HG02610 (cell line): ENCODE data around the gene RAD50.
"Not testable (repeated sequence)": the region's sequence is repeated elsewhere in the genome, so short reads cannot be mapped to it uniquely, and the experiment has no call there.

Experiments
- ATAC-seq: cut with Tn5 transposase; IDR thresholded peaks from one replicate; pipeline ENCODE4 v1.9.1; 2021; ENCODE audit warnings: mild to moderate bottlenecking, moderate library complexity; ENCODE audit not compliant: unreplicated experiment

Gene RAD50

DNA sequence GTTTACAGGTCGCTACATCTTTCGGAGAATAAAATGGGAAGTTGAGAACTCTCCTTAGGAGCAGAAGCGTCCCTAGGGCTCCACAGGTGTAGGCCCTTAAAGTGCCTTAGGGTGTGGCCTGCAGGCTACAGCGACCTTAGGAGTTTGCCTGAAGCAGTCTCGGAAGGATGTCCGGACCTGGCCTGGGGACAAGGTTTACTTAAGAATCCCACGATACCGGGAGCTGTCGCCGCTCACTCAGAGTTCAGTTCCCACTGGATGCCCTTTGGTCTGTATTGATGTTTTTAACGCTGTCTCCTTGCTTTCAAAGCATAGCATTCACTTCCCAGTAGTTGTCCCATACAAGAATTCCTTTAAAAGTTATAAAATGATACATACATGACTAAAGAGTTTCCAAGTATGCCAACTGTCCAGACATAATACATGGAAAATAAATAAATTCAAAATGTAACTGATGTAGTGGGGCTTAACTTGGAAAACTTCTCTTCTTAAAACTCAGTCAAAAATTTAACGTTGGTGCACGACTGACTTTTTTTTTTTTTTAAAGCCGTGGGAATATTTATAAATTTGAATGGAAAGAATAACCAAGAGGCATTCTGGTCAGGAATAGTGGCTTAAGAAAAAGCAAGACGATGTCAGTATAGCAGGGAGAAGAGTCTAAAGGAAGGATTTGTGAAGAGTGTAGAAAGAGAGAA lies 848 bp downstream of the RAD50 start:
- ATAC-seq: peak; percentile 38

GRCh38 chr5:132559383-132560060 lies 2.7 kb downstream of the RAD50 start:
- ATAC-seq: no peak

GRCh38 chr5:132561601-132562000 lies 4.8 kb downstream of the RAD50 start:
- no peak for ATAC-seq

DNA sequence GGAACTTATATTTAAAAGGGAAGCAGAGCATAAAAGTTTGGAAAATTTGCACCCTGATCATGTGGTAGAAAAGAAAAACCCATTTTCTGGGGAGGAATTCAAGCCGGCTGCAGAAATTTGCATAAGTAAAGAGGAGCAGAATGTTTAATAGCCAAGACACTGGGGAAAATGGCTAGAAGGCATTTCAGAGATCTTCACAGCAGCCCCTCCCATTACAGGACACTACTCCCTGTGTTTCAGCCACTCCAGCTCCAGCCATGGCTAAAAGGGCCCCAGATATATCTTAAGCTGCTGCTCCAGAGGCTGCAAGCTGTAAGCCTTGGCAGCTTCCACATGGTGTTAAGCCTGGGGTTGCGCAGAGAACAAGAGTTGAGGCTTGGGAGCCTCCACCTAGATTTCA lies 7.8 kb downstream of the RAD50 start:
- ATAC-seq: not testable (repeated sequence)

- ATAC-seq: no peak
Measured at GRCh38 chr5:132566657-132567056, 9.9 kb downstream of the RAD50 start.

- ATAC-seq: no peak
Measured at GRCh38 chr5:132576123-132576522, 19.3 kb downstream of the RAD50 start.

DNA sequence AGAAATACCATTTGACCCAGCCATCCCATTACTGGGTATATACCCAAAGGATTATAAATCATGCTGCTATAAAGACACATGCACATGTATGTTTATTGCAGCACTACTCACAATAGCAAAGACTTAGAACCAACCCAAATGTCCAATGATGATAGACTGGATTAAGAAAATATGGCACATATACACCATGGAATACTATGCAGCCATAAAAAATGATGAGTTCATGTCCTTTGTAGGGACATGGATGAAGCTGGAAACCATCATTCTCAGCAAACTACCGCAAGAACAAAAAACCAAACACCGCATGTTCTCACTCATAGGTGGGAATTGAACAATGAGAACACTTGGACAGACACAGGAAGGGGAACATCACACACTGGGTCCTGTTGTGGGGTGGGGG lies 27.8 kb downstream of the RAD50 start:
- not testable (repeated sequence) for ATAC-seq

DNA sequence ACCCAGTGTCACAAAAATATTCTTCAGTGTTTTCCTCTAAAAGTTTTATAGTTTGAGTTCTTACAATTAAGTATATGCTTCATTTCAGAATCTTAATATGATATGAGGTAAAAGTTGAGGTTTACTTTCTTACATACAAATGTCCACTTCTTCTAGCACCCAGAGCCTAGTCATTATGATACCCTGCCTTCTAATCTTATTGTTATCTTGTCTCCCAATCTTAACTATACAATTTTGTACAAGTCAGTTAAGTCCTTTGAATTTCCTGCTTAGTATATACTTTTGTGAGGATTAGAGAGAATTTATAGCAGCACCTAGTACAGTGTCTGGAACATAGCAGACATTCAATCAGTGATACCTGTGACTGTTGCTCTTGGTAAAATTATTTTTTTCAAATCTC lies 29.3 kb downstream of the RAD50 start:
- no peak for ATAC-seq

DNA sequence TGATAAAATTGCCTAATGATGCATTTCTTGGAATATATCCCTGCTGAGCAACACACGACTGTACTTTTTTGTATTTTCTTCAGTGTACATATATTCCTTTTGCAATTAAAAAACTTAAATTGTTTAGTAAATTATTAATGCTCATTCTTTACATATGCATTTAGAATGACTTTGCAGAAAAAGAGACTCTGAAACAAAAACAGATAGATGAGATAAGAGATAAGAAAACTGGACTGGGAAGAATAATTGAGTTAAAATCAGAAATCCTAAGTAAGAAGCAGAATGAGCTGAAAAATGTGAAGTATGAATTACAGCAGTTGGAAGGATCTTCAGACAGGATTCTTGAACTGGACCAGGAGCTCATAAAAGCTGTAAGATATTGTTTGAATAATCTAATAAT lies 32.7 kb downstream of the RAD50 start:
- ATAC-seq: no peak

DNA sequence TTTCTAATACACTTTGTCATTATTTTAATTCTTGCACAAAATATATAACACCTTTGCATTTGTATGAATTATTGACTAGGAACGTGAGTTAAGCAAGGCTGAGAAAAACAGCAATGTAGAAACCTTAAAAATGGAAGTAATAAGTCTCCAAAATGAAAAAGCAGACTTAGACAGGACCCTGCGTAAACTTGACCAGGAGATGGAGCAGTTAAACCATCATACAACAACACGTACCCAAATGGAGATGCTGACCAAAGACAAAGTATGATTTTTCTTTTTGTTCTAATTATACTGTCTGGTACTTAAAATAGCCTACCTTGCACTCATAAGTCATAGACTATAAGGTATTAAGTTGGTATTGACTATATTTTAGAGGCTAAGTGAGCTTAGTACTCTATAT lies 34.4 kb downstream of the RAD50 start:
- no peak for ATAC-seq

DNA sequence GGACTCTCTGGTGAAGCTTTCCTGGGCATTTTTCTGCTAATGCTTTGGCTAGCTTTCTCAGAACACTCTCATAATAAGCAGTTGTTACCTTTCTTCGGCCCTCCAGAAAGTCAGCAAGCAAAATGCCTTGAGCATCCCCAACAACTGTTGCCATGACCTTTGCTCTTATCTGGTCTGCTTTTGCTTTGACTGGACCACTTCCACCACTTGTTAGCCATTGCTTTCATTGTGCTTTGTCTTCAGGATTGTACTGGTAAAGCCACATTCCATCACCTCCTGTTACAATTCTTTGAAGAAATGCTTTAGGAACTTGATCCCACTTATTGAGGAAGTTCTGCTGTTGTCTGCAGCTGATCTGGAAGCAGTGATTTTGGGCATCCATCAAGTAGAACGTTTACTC lies 35.7 kb downstream of the RAD50 start:
- no peak for ATAC-seq

GRCh38 chr5:132594170-132594569 lies 37.4 kb downstream of the RAD50 start:
- no peak for ATAC-seq

DNA sequence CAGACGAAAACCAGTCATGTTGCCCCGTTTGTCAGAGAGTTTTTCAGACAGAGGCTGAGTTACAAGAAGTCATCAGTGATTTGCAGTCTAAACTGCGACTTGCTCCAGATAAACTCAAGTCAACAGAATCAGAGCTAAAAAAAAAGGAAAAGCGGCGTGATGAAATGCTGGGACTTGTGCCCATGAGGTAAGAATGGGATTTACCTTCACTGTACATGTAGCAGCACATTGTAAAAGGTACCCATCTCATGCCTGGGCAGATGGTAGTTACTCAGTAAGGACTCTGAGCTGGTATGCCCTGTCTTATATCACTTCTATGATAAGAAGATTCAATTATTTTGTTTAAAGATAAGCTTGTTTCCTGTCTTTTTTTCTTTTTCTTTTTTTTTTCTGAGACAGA lies 38.8 kb downstream of the RAD50 start:
- no peak for ATAC-seq

DNA sequence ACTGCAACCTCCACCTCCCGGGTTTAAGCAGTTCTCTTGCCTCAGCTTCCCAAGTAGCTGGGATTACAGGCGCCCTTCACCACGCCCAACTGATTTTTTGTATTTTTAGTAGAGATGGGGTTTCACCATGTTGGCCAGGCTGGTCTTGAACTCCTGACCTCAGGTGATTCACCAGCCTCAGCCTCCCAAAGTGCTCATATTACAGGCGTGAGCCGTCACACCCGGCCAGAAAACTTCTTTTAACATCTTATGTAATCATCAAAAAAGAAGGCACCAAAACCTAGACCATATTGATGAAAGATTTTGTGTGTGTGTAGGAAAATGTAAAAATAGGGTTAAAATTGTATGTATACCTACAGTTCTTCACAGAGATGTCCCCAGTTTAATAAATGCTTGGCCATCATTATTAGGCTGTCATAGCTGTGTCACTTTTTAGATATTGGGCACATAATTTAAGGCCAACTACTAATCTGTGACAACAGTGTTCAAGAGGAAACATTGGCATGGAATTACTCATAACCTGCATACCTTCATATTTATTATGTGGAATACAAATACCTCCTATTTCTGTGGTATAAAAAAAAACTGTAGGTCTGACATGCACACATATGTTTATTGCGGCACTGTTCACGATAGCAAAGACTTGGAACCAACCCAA lies 44.4 kb downstream of the RAD50 start:
- ATAC-seq: no peak

DNA sequence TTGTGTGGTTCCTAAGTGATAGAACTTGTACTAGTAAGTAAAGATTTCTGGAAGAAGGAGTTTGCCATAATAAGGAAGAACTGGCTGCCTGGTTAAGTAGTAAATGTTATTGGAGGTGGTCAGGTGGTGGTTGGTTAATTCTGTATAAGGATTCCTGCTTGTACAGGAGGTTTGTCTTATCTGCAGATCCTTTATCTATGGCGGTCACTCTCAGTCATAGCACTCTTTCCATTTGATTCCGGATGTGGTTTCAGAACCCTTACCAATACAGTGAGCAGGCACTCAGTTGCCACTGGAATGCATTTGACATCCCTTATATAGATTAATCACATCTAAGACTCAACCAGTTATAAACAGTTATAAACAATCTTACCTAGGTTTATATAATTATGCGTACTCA lies 50.3 kb downstream of the RAD50 start:
- ATAC-seq: no peak

DNA sequence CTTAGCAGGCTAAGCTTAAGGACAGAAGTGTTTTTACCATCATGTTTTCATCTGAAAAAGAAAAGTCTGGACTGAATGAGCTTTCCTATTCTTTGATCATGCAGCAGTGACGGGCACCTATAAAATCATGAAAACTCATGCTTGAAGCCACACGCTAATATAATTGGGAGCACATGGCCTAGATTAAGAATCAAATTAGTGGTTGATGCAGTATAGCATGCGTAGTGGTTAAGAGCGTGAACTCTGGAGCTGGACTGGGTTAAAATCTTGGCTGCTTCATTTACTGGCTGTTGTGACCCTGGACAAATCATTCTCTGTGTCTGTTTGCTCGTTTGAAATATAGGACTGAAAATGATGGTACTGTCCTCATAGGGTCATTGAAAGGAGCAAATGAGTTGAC lies 51.3 kb downstream of the RAD50 start:
- no peak for ATAC-seq

GRCh38 chr5:132611965-132612364 lies 55.2 kb downstream of the RAD50 start:
- ATAC-seq: no peak

DNA sequence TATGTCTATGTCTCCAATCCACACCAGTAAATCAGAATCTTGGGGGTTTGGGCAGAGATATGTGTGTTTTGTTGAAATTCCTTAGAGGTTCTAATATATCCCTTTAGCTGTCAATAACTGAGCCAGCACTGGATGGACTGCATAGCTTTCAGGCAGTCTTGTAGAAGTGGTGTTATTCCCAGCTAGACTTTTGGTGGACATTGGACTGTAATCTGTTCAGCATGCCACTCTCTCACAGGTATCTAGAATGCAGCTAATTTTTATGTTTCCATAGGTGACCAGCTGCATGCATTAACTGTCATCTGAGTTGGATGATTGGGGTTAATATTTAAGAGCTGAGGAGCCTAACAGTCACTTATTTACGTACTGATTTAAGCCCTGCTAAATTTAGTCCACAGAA lies 56.1 kb downstream of the RAD50 start:
- no peak for ATAC-seq

DNA sequence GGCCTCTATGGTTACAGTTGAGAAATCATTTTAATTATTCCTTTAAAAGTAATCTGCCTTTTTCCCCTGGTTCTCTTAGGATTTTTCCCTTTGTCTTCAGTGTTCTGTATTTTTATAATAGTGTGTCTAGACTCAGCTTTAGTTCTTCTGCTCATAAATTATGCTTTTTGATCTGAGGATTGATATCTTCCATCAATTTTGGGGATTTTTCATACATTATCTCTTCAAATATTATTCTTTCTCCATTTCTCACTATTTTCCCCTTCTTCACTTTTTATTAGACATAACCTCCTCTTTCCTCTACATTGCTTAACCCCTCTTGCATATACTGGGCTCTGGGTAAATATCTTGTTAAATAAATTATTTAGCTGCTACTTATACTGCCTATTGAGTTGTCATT lies 64.9 kb downstream of the RAD50 start:
- ATAC-seq: no peak

DNA sequence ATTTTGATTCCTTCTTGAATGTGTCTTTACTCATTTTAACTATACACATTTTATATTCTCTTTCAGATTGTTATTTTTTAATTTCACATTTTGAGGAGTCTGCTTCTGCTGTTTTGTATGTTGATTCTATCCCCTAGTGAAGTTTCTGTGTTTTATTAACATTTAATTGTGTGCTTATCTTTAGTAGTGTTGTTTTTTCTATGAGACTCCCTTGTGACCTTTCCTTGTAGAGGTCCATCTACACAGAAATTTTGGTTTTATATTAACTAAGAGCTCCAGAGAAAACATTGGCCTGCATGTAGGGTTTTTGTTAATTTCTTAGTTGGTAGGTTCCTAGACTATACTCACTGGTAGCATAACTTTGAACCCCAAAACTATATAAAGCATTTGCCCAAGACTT lies 65.8 kb downstream of the RAD50 start:
- ATAC-seq: no peak

DNA sequence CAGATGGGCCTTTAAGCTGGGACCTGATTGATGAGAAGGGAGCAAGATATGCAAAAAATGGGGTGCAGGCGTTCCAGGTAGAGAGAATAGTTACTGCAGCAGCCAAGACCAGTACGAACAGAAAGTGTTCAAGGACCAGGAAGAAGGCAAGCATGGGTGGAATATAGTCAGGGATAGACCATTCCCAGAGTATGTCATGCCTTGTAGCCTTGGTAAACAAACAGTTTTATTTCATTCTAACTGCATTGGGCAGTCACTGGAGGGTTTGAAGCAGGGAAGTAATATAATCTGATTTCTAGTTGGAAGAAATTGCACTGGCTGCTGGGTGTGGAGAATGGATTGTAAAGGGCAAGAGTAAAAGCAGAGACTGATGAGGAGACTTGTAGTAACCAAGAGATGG lies 70.7 kb downstream of the RAD50 start:
- no peak for ATAC-seq

DNA sequence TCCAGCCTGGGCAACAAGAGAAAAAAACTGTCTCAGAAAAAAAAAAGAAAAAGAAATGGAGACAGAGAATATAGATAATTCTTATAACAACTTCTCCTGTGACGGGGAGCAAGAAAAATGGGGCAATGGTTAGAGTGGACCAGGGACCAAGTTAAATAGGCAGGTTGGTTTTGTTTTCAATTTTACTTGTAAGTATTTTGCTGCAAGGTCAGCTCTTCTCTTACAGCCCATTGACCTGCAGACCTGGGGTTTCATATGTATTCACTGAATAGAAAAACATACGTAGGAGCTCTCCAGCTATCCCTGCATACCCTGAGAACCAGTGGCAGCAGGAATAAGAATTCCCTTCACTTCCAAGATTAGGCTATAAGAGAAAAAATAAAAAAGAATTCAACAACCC lies 72.0 kb downstream of the RAD50 start:
- no peak for ATAC-seq
